T-cell (primary cell): Measurements from ENCODE around the gene TTC3. TPM values are rescaled to one million over a fixed set of nuclear protein-coding genes. Genes with fewer than 3 reads are reported as not detected.

Experiments
- ATAC-seq, 4 experiments: fragments of 200-7000 bp in 3 of 4; fragments of 150-1000 bp in 1 of 4; cut with Tn5 transposase; replicated peaks in 1 of 4; 1 replicate in 3 of 4; 2 replicates in 1 of 4; pipeline ENCODE4 v1.10.0; 2021; ENCODE audit warnings: moderate library complexity in 3 of 4, mild to moderate bottlenecking in 2 of 4, moderate number of reproducible peaks in 1 of 4
- CTCF ChIA-PET, 2 donors: fragments of 300-600 bp; sonication (Branson Sonifier 250); formaldehyde crosslinking; loops; one replicate each; lab custom pipeline; 2022; ENCODE audit warnings: antibody characterized with exemption in 2 of 2; lab: Charles Lee
- POLR2A ChIA-PET, 2 donors: fragments of 300-600 bp; sonication (Branson Sonifier 250); formaldehyde crosslinking; loops; one replicate each; lab custom pipeline; 2022; ENCODE audit warnings: antibody characterized with exemption in 2 of 2; lab: Charles Lee
- DNase-seq, 35 experiments: peaks; one replicate each; pipeline versions ENCODE4 v3.0.0 to v3.0.0-alpha.2; 2013 to 2023
- H3K27ac ChIP-seq: one replicate; pipeline ENCODE4 v1.5.1; 2013; ENCODE audit warnings: low read length
- H3K27me3 ChIP-seq, 2 experiments: replicated peaks in 1 of 2; 1 replicate in 1 of 2; 2 replicates in 1 of 2; pipeline versions ENCODE4 v1.6.1 to v1.7.0; 2013; ENCODE audit warnings: low read length in 1 of 2, mixed read lengths in 1 of 2; ENCODE audit not compliant: control insufficient read depth in 2 of 2, insufficient read depth in 2 of 2; ENCODE audit errors: extremely low read depth in 1 of 2
- H3K36me3 ChIP-seq, 2 donors: 1 replicate in 1 of 2; 2 replicates in 1 of 2; pipeline versions ENCODE4 v1.6.1 to v1.7.0; 2013; ENCODE audit warnings: low read length in 1 of 2; ENCODE audit not compliant: control insufficient read depth in 2 of 2, insufficient read depth in 1 of 2; ENCODE audit errors: extremely low read depth in 1 of 2
- H3K4me1 ChIP-seq, 2 experiments: 1 replicate in 1 of 2; 2 replicates in 1 of 2; pipeline versions ENCODE4 v1.6.1 to v1.7.0; 2013; ENCODE audit warnings: low read length in 2 of 2, mixed read lengths in 1 of 2; ENCODE audit not compliant: insufficient read depth in 2 of 2, control insufficient read depth in 1 of 2; ENCODE audit errors: extremely low read depth in 1 of 2
- H3K4me3 ChIP-seq, 2 donors: 1 replicate in 1 of 2; 2 replicates in 1 of 2; pipeline versions ENCODE4 v1.5.1 to v1.7.0; 2013; ENCODE audit warnings: mild to moderate bottlenecking in 2 of 2, low read length in 1 of 2, moderate library complexity in 1 of 2; ENCODE audit not compliant: control insufficient read depth in 1 of 2; ENCODE audit errors: extremely low read depth in 1 of 2
- H3K9me3 ChIP-seq: 2 replicates; pipeline ENCODE4 v1.7.0; 2013
- H3K27ac Mint-ChIP-seq, 2 donors: one replicate each; pipeline ENCODE4 v1.8.0; 2020 to 2021; ENCODE audit warnings: mild to moderate bottlenecking in 2 of 2, mixed read lengths in 2 of 2
- H3K27me3 Mint-ChIP-seq, 2 donors: one replicate each; pipeline ENCODE4 v1.8.0; 2021 to 2022; ENCODE audit warnings: mixed read lengths in 2 of 2
- H3K36me3 Mint-ChIP-seq: one replicate; pipeline ENCODE4 v1.8.0; 2021; ENCODE audit warnings: mixed read lengths
- H3K4me1 Mint-ChIP-seq, 3 donors: one replicate each; pipeline ENCODE4 v1.8.0; 2020 to 2022; ENCODE audit warnings: mixed read lengths in 3 of 3, mild to moderate bottlenecking in 1 of 3
- H3K4me3 Mint-ChIP-seq, 3 donors: one replicate each; pipeline ENCODE4 v1.8.0; 2020 to 2022; ENCODE audit warnings: mild to moderate bottlenecking in 3 of 3, mixed read lengths in 3 of 3, moderate library complexity in 3 of 3
- H3K9me3 Mint-ChIP-seq, 3 donors: one replicate each; pipeline ENCODE4 v1.8.0; 2020 to 2022; ENCODE audit warnings: mixed read lengths in 3 of 3
- WGBS: methylation state at CpG from one replicate; pipeline ENCODE4 v1.1.5; 2013; ENCODE audit warnings: missing lambda C conversion rate; ENCODE audit not compliant: insufficient coverage; 5-methylcytosine and 5-hydroxymethylcytosine counted together
- total RNA-seq, 35 experiments: library from RNA in 6 of 35; stranded (reverse) in 6 of 35; fragments of 120-200 nt in 1 of 35; gene quantifications; one replicate each; pipeline versions ENCODE4 v1.2.1 to v1.2.4 and lab custom pipeline; 2013 to 2026

The TTC3 gene
- total RNA-seq, 5 donors from 2014 or later (not counting 1 experiment from before 2014, with no cell fraction given): 125 to 153 (median 139) TPM

DNA sequence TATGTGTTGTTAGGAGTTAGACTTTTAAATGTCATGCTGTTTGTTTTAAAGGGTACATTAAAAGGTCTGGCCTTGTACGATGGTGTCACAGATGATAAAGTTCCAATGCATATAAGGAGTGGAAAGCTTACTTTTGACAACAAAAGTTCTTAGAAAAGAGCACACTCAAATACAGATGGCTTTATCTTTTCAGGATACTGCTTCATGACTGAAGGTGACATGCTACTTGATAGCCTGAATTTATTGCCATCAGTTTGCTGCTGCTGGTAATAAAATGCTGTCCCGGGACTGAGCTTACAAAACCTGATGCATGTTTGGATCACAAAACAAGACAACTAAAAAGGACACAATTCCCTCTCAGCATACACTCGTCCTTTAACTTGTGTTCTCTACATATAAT lies 84.9 kb downstream of the TTC3 start:
- DNase-seq (no peak), ATAC-seq (no peak)
- no peaks in the 10 kb centered on the region for H3K27me3 Mint-ChIP-seq
- Histone ChIP-seq H3K27me3 (no peaks in the 10 kb centered on the region), H3K4me3 (no peak overlapping the region), H3K4me1 (no peaks in the 10 kb centered on the region), H3K36me3 (peaks cover 4 to 70% of the 10 kb centered on the region in 2 donors), H3K27ac (no peak overlapping the region), H3K9me3 (no peaks in the 10 kb centered on the region)
- H3K9me3 Mint-ChIP-seq: no peaks in the 10 kb centered on the region
- WGBS: 90% methylated on average over 2 of the region's 3 CpGs
- CTCF ChIA-PET: no interaction called here
- no peak overlapping the region for H3K27ac Mint-ChIP-seq
- POLR2A ChIA-PET: no interaction called here
- no peak overlapping the region for H3K4me3 Mint-ChIP-seq
- H3K4me1 Mint-ChIP-seq: peaks cover 0 to 3% (median 0%) of the 10 kb centered on the region in 3 donors
- peaks cover 56% of the 10 kb centered on the region for H3K36me3 Mint-ChIP-seq

DNA sequence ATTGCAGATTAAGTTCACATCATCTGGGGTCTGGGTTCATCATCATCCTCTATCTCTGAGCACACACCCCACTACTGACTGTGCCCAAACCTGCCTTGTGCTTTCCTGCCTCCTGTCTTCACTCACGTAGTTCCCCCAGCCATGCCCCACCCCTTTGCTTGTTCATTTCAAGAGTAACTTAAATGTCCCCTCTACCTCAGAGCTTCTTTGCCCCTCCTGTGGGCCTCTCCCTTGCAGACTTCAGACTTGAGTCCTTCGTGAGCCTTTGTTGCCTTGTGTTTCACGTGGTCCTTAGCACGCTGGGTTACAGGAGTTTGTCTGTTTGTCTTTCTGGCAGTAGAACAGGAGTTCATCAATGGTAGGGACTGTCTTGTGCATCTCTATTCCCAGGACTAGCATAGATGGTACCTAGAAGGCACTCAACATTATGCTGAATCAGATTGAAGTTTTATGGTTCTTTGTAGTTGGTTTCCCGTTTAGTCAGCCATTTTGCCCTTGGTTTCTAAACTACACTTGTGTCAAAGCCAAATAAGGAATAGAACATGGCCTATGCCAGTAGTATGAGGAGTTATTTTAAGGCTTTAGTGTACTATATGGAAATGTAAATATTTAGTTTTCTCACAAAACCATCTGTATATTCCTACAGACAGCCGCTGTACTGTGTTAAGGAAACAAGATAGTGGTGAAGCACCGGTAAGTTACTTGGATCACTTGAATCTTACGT lies 86.2 kb downstream of the TTC3 start:
- Mint-ChIP-seq H3K4me3 (no peak overlapping the region), H3K4me1 (peaks cover 0 to 3% (median 0%) of the 10 kb centered on the region in 3 donors), H3K36me3 (peaks cover 52% of the 10 kb centered on the region), H3K27ac (no peak overlapping the region), H3K9me3 (no peaks in the 10 kb centered on the region), H3K27me3 (no peaks in the 10 kb centered on the region)
- Histone ChIP-seq H3K9me3 (no peaks in the 10 kb centered on the region), H3K27me3 (no peaks in the 10 kb centered on the region), H3K36me3 (peaks cover 4 to 67% of the 10 kb centered on the region in 2 donors), H3K27ac (no peak overlapping the region), H3K4me1 (no peaks in the 10 kb centered on the region), H3K4me3 (no peak overlapping the region)
- CTCF ChIA-PET: interaction anchor here in 1 of 2 donors (0.6 kb wide), 1 partner anchor 978 kb away, joined by 4 read pairs; no protein-coding TSS in a partner anchor
- no peak for DNase-seq
- POLR2A ChIA-PET: no interaction called here
- WGBS: 91% methylated on average over 3 of the region's 8 CpGs
- no peak for ATAC-seq

DNA sequence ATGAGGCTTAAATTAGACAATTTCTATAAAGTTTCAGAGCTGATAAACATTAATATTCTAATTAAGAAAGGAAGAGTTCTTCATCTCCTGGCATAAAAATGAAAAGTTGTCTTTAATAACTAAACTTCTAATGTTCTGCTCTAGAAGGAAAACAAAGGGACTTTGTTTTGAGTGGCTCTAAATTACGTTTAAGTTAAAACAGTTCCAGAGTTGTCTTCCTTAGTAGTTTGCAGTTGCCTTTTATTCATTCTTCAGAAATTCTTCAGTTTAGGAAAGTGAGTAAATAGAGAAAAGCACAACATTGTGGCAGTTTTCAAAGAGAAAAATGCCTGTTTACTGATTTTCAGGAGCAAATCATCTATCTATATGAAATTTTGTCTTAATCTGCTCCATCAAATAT lies 86.9 kb downstream of the TTC3 start:
- H3K36me3 ChIP-seq: peaks cover 4 to 62% of the 10 kb centered on the region in 2 donors
- WGBS: no CpG with 5 or more reads among the region's 1 CpG
- no peaks in the 10 kb centered on the region for H3K27me3 ChIP-seq
- Mint-ChIP-seq H3K4me1 (peaks cover 0 to 3% (median 0%) of the 10 kb centered on the region in 3 donors), H3K27ac (no peak overlapping the region), H3K36me3 (peaks cover 53% of the 10 kb centered on the region), H3K9me3 (no peaks in the 10 kb centered on the region), H3K27me3 (no peaks in the 10 kb centered on the region), H3K4me3 (no peak overlapping the region)
- ATAC-seq (no peak), DNase-seq (no peak)
- H3K4me3 ChIP-seq: no peak overlapping the region
- ChIA-PET POLR2A (no interaction called here), CTCF (no interaction called here)
- no peaks in the 10 kb centered on the region for H3K4me1 ChIP-seq
- H3K27ac ChIP-seq: no peak overlapping the region
- no peaks in the 10 kb centered on the region for H3K9me3 ChIP-seq

DNA sequence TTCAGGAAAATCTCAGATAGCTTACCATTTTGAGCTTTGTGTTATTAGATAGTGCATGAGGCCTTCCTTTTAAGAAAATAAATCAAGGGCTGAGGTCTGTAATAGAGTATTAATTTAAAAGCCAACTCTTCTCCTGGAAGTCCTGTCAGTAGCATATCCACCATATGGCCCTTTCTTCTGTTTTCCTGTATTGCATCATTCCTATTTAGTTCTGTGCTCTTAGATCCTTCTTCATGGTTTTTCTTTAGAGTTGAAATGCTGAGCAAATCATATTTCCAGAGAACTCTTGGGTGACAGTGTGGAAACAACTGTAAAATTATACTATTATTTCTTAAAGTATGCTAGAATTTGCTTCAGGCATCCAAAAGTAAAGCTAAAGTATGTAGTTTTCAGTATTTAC lies 91.7 kb downstream of the TTC3 start:
- POLR2A ChIA-PET: no interaction called here
- Mint-ChIP-seq H3K4me1 (peaks cover 0 to 5% (median 0%) of the 10 kb centered on the region in 3 donors), H3K9me3 (no peaks in the 10 kb centered on the region), H3K27ac (no peak overlapping the region), H3K4me3 (no peak overlapping the region), H3K36me3 (peaks cover 52% of the 10 kb centered on the region), H3K27me3 (no peaks in the 10 kb centered on the region)
- DNase-seq (no peak), ATAC-seq (no peak)
- no peaks in the 10 kb centered on the region for H3K9me3 ChIP-seq
- no peak overlapping the region for H3K27ac ChIP-seq
- no peaks in the 10 kb centered on the region for H3K4me1 ChIP-seq
- peaks cover 11 to 60% of the 10 kb centered on the region in 2 donors for H3K36me3 ChIP-seq
- H3K27me3 ChIP-seq: no peaks in the 10 kb centered on the region
- CTCF ChIA-PET: interaction anchor here in 1 of 2 donors (0.5 kb wide), 1 partner anchor 113 kb away, joined by 4 read pairs; no protein-coding TSS in a partner anchor
- no peak overlapping the region for H3K4me3 ChIP-seq

DNA sequence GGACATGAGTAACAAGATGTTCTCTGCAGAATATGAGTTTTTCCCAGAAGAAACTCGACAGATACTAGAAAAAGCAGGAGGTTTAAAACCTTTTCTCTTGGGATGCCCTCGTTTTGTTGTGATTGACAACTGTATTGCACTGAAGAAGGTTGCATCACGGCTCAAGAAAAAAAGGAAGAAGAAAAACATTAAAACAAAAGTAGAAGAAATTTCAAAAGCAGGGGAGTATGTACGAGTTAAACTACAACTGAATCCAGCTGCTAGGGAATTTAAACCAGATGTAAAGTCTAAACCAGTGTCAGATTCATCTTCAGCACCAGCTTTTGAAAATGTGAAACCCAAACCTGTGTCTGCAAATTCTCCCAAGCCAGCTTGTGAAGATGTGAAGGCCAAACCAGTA lies 92.5 kb downstream of the TTC3 start:
- ChIA-PET CTCF (no interaction called here), POLR2A (no interaction called here)
- Histone ChIP-seq H3K4me3 (no peak overlapping the region), H3K27ac (no peak overlapping the region), H3K9me3 (no peaks in the 10 kb centered on the region), H3K36me3 (peaks cover 11 to 58% of the 10 kb centered on the region in 2 donors), H3K4me1 (no peaks in the 10 kb centered on the region), H3K27me3 (no peaks in the 10 kb centered on the region)
- no peak for DNase-seq
- Mint-ChIP-seq H3K9me3 (no peaks in the 10 kb centered on the region), H3K4me1 (peaks cover 0 to 5% (median 0%) of the 10 kb centered on the region in 3 donors), H3K27me3 (no peaks in the 10 kb centered on the region), H3K4me3 (no peak overlapping the region), H3K27ac (no peak overlapping the region), H3K36me3 (peaks cover 57% of the 10 kb centered on the region)
- 86% methylated on average over 1 of the region's 4 CpGs for WGBS
- no peak for ATAC-seq

DNA sequence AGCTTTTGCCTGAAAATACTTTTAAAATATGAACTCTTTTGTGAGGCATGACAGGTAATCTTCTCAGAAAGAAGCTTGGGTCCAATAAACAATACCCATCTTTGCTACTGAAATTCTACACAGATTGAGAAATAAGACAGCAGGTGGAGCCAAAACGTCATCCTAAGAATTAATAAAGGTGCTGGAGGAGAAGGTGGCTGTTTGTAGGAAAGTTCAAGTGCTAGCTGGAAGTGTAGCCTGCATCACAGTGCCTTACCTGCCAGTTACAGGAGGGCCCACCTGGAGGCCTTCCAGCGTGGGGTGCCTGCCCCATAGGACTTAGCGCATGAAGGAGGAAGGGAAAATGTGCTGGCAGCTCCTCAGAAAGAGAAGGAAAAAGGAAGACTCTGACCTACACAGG lies 93.7 kb downstream of the TTC3 start:
- H3K4me3 Mint-ChIP-seq: peak overlapping the region in 1 of 3 donors; percentile 19
- DNase-seq: peak in 3 of 35 experiments; percentile 5 to 35 (median 6)
- POLR2A ChIA-PET: no interaction called here
- 20% methylated on average over 1 of the region's 3 CpGs for WGBS
- H3K4me1 Mint-ChIP-seq: peaks cover 0 to 5% (median 0%) of the 10 kb centered on the region in 3 donors
- CTCF ChIA-PET: no interaction called here
- no peaks in the 10 kb centered on the region for H3K27me3 ChIP-seq
- H3K36me3 Mint-ChIP-seq: peaks cover 52% of the 10 kb centered on the region
- H3K4me3 ChIP-seq: no peak overlapping the region
- H3K27ac ChIP-seq: no peak overlapping the region
- no peaks in the 10 kb centered on the region for H3K27me3 Mint-ChIP-seq
- H3K9me3 Mint-ChIP-seq: no peaks in the 10 kb centered on the region
- H3K9me3 ChIP-seq: no peaks in the 10 kb centered on the region
- no peaks in the 10 kb centered on the region for H3K4me1 ChIP-seq
- H3K36me3 ChIP-seq: peaks cover 7 to 53% of the 10 kb centered on the region in 2 donors
- H3K27ac Mint-ChIP-seq: no peak overlapping the region
- ATAC-seq: no peak
